Stromal cell of bone marrow (primary cell): ENCODE results near the gene MIGA1.
"Not testable (repeated sequence)": the region's sequence is repeated elsewhere in the genome, so short reads cannot be mapped to it uniquely, and the experiment has no call there.

Experiments used
- DNase-seq: peaks from one replicate; pipeline ENCODE4 v3.0.0-alpha.2; 2012; ENCODE audit warnings: low read depth

The MIGA1 gene

DNA sequence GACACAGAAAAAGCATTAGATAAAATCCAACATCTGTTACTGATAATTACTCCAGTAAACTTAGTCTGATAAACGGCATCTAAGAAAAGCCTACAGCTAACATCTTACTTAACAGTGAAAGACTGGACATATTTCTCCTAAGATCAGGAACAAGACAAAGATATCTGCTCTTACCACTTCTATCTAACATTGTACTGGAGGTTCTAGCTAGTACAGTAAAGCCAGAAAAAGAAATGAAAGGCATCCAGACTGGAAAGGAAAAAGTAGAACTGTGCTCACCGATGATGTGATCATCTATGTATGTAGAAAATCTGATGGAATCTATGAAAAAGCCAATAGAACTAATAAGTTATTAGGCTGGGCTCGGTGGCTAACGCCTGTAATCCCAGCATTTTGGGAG, 130.7 kb downstream of the MIGA1 start:
- no peak for DNase-seq

DNA sequence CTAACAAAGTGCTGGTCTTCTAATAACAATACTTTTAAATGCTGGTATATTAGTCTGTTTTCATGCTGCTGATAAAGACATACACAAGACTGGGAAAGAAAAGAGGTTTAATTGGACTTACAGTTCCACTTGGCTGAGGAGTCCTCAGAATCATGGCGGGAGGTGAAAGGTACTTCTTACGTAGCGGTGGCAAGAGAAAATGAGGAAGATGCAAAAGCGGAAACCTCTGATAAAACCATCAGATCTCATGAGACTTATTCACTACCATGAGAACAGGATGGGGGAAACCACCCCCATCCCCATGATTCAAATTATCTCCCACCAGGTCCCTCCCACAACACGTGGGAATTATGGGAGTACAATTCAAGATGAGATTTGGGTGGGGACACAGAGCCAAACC, 139.5 kb downstream of the MIGA1 start:
- not testable (repeated sequence) for DNase-seq

DNA sequence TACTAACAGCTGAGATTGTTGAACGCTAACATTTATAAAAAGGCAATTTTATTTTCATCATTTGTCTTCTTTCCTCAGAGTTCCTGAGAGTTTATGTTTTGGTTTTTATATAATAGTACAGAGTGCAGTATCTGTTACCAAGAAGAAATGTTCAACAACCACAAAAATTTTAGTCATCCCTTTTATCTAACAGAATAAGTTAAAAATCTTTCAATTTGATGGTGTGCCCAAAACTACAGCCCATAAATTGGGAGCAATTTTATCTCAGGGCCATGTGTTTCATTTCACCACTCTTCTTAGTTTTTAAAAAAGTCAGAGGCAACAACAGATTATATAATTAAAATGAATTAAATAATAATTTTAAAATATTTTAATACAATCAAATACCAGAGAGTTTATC, 146.1 kb downstream of the MIGA1 start:
- DNase-seq, result peak; percentile 25

DNA sequence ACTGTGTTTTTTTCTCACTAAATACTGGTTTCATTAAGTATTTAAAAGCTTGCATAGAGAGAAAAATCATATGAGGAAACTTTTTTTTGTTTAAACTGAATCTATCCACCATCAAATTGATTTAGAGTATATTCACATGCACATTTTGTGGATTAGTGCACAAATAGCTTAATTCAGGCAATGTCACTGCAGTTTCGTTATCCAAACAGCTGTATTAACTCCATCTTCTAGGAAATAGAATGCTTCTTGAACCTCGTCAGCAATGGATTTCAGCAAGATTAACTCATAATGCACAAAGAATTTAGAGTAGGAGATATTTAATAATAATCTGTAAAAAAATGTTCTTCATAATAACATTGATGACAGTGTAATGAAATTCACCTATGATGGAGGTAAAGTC, 146.5 kb downstream of the MIGA1 start:
- no peak for DNase-seq

DNA sequence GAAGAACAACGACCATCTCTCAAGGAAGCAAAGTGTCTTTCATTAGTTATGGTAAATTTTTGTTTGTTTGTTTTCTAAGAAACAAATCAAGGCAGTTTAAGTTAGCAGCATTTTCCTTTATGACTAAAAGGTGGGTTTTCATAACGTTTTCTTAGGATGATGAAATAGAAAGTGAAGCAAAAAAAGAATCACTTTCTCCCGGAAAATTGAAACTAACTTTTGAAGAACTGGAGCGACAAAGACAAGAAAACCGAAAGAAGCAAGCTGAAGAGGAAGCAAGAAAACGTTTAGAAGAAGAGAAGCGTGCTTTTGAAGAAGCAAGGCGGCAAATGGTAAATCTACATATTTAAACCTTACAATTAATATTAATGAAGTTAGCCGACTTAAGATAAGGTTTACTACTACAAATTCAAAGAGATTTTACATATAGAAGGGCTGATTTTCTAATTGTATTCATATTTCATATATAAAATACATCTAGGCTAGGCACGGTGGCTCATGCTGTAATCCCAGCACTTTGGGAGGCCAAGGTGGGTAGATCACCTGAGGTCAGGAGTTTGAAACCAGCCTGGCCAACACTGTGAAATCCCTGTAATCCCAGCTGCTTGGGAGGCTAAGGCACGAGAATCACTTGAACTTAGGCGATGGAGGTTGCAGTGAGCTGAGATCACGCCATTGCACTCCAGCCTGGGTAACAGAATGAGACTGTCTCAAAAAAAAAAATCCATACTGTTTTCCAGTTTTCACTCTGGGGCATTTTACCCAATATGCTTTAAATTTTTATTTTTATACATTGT, 147.3 kb downstream of the MIGA1 start:
- DNase-seq, result no peak

DNA sequence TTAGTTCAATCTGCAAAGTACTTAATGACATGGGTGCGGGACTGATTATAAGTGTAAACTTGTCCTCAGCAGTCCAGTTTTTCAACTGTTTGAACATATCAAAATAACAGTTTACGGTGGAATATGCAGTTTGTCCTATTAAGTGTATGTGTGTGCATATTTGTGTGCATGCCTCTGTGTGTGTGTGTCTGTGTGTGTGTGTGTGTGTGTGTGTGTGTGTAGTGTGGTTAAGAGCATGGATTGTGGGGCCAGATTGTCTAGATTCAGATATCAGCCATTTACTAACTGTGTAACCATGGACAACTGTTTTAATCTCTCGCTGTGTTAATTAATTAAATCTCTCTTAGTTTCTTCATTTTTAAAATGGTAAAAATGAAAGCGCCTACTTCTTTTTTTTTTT, 148.0 kb downstream of the MIGA1 start:
- DNase-seq, result no peak
